Measurements from ENCODE around the gene PRR22.

Gene PRR22

GRCh38 chr19:5790559-5791520 lies 6.3 kb upstream of the PRR22 start, which contains the start of gene DUS3L:
DUS3L (minus strand) TSS chr19:5791163; CDS start chr19:5791141, 22 bp downstream.
- peak within 1 kb of the TSS; percentile 83 for H3K4me2 ChIP-seq (ENCODE audit: low read depth, low read length)
- no peak for TF ChIP-seq EZH2 (optimal IDR thresholded peaks at IDR 0.05; ENCODE audit: low read depth, low read length)
- no peak for TF ChIP-seq EZH2phosphoT487 (IDR thresholded peaks at IDR 0.05; ENCODE audit: low read length)
- TF ChIP-seq, protein P1, sequence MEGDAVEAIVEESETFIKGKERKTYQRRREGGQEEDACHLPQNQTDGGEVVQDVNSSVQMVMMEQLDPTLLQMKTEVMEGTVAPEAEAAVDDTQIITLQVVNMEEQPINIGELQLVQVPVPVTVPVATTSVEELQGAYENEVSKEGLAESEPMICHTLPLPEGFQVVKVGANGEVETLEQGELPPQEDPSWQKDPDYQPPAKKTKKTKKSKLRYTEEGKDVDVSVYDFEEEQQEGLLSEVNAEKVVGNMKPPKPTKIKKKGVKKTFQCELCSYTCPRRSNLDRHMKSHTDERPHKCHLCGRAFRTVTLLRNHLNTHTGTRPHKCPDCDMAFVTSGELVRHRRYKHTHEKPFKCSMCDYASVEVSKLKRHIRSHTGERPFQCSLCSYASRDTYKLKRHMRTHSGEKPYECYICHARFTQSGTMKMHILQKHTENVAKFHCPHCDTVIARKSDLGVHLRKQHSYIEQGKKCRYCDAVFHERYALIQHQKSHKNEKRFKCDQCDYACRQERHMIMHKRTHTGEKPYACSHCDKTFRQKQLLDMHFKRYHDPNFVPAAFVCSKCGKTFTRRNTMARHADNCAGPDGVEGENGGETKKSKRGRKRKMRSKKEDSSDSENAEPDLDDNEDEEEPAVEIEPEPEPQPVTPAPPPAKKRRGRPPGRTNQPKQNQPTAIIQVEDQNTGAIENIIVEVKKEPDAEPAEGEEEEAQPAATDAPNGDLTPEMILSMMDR (IDR thresholded peaks at IDR 0.05; ENCODE audit: low read length) = no peak
- H3K27me3 ChIP-seq (replicated peaks; ENCODE audit: insufficient read depth, low read length) = peaks cover 28% of the 10 kb centered on the region
- H2AFZ ChIP-seq (ENCODE audit: low read length) = peak within 1 kb of the TSS; percentile 46
- H3K79me2 ChIP-seq (ENCODE audit: low read length) = peaks cover 16% of the 10 kb centered on the region
- H3K9me3 ChIP-seq (replicated peaks; ENCODE audit: insufficient read depth, low read length) = no peaks in the 10 kb centered on the region
- peak within 1 kb of the TSS; percentile 91 for H3K27ac ChIP-seq (ENCODE audit: low read length)
- DNase-seq = peak; percentile 98
- peak within 1 kb of the TSS; percentile 95 for H3K9ac ChIP-seq (ENCODE audit: low read length)
- no peaks in the 10 kb centered on the region for H4K20me1 ChIP-seq (ENCODE audit: insufficient read depth, low read length)
- no peaks in the 10 kb centered on the region for H3K36me3 ChIP-seq (replicated peaks; ENCODE audit: insufficient read depth, low read length)
- H3K4me1 ChIP-seq (ENCODE audit: low read length) = no peaks in the 10 kb centered on the region; the same call in 1 of the 2 replicates
- no peaks in the 10 kb centered on the region for H3K9me2 ChIP-seq (replicated peaks; ENCODE audit: insufficient read depth, low read length)
- H3K4me3 ChIP-seq (ENCODE audit: low read length) = peak within 1 kb of the TSS; percentile 80
- H3F3A ChIP-seq (ENCODE audit: insufficient read depth, low read length) = no peaks in the 10 kb centered on the region

DNA sequence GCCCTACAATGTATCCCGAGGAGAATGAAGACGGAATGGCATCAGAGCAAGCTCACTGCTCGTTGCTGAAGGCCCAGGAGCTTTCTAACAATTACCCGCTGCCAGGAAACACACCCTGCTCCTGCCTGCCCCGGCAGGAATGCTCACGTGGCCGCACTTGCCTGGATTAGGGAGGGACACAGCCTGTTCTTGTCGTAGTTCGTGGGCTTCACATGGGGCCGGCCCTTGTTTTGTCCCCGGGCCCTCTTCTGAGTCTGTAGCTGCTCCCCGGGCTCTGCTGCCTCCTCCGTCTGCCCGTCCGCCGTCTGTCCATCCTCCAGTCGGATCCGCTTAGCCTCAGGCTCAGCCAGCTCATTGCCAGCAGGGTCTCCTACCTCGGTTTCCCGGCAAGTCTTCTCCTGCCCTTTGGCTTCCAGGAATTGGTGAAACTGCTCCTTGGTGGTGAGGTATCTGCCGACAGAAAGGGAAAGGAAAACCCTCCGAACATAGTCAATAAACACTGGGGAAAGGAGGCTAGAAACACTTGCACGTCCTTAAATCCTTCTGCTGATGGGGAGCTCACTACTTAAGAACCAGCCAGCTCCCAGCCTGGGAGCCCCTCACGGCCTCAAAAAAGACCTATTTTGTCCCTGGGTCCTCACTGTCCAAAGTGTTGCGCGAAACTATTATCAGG lies 5.5 kb upstream of the PRR22 start:
- Histone ChIP-seq H3K4me1 (ENCODE audit: low read length) (no peaks in the 10 kb centered on the region; the same call in 1 of the 2 replicates), H3K4me2 (ENCODE audit: low read depth, low read length) (peak overlapping the region; percentile 83), H3K36me3 (replicated peaks; ENCODE audit: insufficient read depth, low read length) (no peaks in the 10 kb centered on the region), H3K9me2 (replicated peaks; ENCODE audit: insufficient read depth, low read length) (no peaks in the 10 kb centered on the region), H3K9ac (ENCODE audit: low read length) (peak overlapping the region; percentile 95; the same call in 1 of the 2 replicates), H3K9me3 (replicated peaks; ENCODE audit: insufficient read depth, low read length) (no peaks in the 10 kb centered on the region), H3F3A (ENCODE audit: insufficient read depth, low read length) (no peaks in the 10 kb centered on the region), H3K79me2 (ENCODE audit: low read length) (peaks cover 16% of the 10 kb centered on the region), H3K4me3 (ENCODE audit: low read length) (peak overlapping the region; percentile 80), H2AFZ (ENCODE audit: low read length) (no peak overlapping the region), H3K27me3 (replicated peaks; ENCODE audit: insufficient read depth, low read length) (peaks cover 30% of the 10 kb centered on the region), H4K20me1 (ENCODE audit: insufficient read depth, low read length) (no peaks in the 10 kb centered on the region), H3K27ac (ENCODE audit: low read length) (no peak overlapping the region)
- TF ChIP-seq, protein P1 (IDR thresholded peaks at IDR 0.05; ENCODE audit: low read length) = no peak
- TF ChIP-seq EZH2phosphoT487 (IDR thresholded peaks at IDR 0.05; ENCODE audit: low read length) (no peak), EZH2 (optimal IDR thresholded peaks at IDR 0.05; ENCODE audit: low read depth, low read length) (no peak)
- DNase-seq = no peak

DNA sequence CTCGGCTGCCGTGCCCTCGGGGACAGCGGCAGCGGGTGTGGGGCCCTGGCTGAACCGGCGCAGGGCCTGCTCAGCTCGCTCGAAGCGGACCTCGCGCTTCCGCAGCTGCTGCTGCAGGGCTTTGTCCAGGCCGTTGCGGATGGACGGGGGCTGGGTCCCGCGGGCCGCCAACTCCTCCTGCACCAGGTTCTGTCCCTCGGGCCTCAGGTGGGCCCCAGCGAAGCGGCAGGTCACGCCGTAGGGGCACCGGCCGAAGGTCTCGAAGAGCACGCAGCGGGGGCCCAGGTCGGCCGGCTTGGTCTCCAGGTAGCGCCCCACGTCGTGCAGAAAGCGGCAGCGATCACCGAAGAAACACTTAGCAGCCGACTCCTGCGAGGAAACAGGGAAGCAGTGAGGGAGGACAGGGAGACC lies 4.8 kb upstream of the PRR22 start:
- H3K79me2 ChIP-seq (ENCODE audit: low read length) = peaks cover 16% of the 10 kb centered on the region
- no peak overlapping the region for H3K9ac ChIP-seq (ENCODE audit: low read length)
- DNase-seq = no peak
- TF ChIP-seq, protein P1 (IDR thresholded peaks at IDR 0.05; ENCODE audit: low read length) = no peak
- TF ChIP-seq EZH2 (optimal IDR thresholded peaks at IDR 0.05; ENCODE audit: low read depth, low read length) = no peak
- TF ChIP-seq EZH2phosphoT487 (IDR thresholded peaks at IDR 0.05; ENCODE audit: low read length) = no peak
- no peaks in the 10 kb centered on the region for H4K20me1 ChIP-seq (ENCODE audit: insufficient read depth, low read length)
- H3K9me2 ChIP-seq (replicated peaks; ENCODE audit: insufficient read depth, low read length) = no peaks in the 10 kb centered on the region
- no peak overlapping the region for H2AFZ ChIP-seq (ENCODE audit: low read length)
- no peaks in the 10 kb centered on the region for H3F3A ChIP-seq (ENCODE audit: insufficient read depth, low read length)
- H3K4me2 ChIP-seq (ENCODE audit: low read depth, low read length) = no peak overlapping the region
- no peak overlapping the region for H3K27ac ChIP-seq (ENCODE audit: low read length)
- H3K27me3 ChIP-seq (replicated peaks; ENCODE audit: insufficient read depth, low read length) = peaks cover 35% of the 10 kb centered on the region
- no peaks in the 10 kb centered on the region; the same call in 1 of the 2 replicates for H3K4me1 ChIP-seq (ENCODE audit: low read length)
- no peak overlapping the region for H3K4me3 ChIP-seq (ENCODE audit: low read length)
- no peaks in the 10 kb centered on the region for H3K9me3 ChIP-seq (replicated peaks; ENCODE audit: insufficient read depth, low read length)
- no peaks in the 10 kb centered on the region for H3K36me3 ChIP-seq (replicated peaks; ENCODE audit: insufficient read depth, low read length)
